ENCODE measurements around the gene NFATC2IP.

DNA sequence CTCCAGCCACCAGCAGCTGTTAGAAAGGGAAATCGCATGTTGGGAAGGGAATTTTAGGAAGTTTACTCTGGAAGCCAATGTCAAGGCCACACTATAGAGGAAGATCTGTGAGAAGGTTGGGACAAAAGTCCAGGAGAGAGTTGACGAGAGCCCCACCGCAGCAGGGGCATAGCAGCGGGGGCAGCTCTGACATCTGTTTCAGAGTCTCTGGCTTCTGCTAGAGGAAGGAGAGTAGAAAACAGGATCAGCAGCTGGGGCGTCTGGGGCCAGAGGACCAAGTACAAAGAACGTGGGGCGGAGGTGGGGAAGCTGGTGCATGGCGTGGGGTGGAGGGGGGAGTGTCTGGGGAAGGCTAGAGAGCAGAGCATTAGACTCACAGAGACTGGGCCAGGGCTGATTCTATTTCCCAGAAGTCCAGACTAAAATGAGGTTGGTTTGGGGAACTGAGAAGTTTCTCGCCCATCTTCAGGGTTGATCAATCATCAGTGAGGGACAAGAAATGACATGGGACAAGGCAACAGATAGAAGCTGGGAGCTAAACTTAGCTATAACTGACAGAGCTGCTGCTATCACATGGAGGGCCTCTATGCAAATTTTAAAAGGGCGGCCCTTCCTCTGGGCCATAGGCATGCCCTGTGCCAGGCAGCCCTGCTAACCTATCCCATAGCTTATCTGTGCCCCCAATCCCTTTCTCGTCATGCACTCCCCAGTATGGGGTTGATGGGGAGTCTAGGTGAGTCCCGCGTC lies 26.9 kb upstream of the NFATC2IP start:
- TF ChIP-seq POLR2A (IDR thresholded peaks at IDR 0.05) (no peak), POLR2AphosphoS5 (IDR thresholded peaks at IDR 0.05; ENCODE audit: insufficient read depth in 1 of 2, low read depth in 1 of 2) (no peak)
- TF ChIP-seq, protein P1, sequence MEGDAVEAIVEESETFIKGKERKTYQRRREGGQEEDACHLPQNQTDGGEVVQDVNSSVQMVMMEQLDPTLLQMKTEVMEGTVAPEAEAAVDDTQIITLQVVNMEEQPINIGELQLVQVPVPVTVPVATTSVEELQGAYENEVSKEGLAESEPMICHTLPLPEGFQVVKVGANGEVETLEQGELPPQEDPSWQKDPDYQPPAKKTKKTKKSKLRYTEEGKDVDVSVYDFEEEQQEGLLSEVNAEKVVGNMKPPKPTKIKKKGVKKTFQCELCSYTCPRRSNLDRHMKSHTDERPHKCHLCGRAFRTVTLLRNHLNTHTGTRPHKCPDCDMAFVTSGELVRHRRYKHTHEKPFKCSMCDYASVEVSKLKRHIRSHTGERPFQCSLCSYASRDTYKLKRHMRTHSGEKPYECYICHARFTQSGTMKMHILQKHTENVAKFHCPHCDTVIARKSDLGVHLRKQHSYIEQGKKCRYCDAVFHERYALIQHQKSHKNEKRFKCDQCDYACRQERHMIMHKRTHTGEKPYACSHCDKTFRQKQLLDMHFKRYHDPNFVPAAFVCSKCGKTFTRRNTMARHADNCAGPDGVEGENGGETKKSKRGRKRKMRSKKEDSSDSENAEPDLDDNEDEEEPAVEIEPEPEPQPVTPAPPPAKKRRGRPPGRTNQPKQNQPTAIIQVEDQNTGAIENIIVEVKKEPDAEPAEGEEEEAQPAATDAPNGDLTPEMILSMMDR (IDR thresholded peaks at IDR 0.05), result no peak
